SK-N-SH (cell line): ENCODE data around the gene CAPG. TPM values are rescaled to one million over a fixed set of nuclear protein-coding genes. Genes with fewer than 3 reads are reported as not detected.

Experiments
- CTCF ChIA-PET: fragments of 300-600, 350-600 bp; formaldehyde crosslinking; extraction: SDS; loops from one replicate; lab custom pipeline; 2021; lab: Yijun Ruan, JAX
- POLR2A ChIA-PET: fragments of 350-600 bp; sonication (Branson Sonifier 250); formaldehyde crosslinking; extraction: SDS; loops from one replicate; lab custom pipeline; 2020; ENCODE audit warnings: antibody characterized with exemption, inconsistent platforms; lab: Yijun Ruan, JAX
- DNase-seq: peaks from one replicate; pipeline ENCODE4 v3.0.0; 2012
- H2AFZ ChIP-seq: fragments of 200-600 bp; sonication (generic); 2 replicates; pipeline ENCODE4 v1.8.1; 2016; ENCODE audit warnings: antibody characterized with exemption, mild to moderate bottlenecking, low read depth
- H3F3A ChIP-seq: fragments of 200-600 bp; sonication (generic); replicated peaks from 2 replicates; pipeline ENCODE3; 2016; ENCODE audit warnings: antibody characterized with exemption, mild to moderate bottlenecking; ENCODE audit not compliant: insufficient read depth
- H3K27ac ChIP-seq, 2 experiments: fragments of 200-500 bp in 1 of 2; fragments of 200-600 bp in 1 of 2; sonication (Bioruptor generic) in 1 of 2; sonication (generic), shearing (Covaris generic) in 1 of 2; 2 replicates each; pipeline versions ENCODE4 v1.5.1 to v1.6.1; 2014 to 2016; ENCODE audit warnings: low read depth in 2 of 2, inconsistent platforms in 1 of 2, low read length in 1 of 2, mild to moderate bottlenecking in 1 of 2, mixed read lengths in 1 of 2
- H3K27me3 ChIP-seq: fragments of 200-600 bp; sonication (generic), shearing (Covaris generic); 2 replicates; pipeline ENCODE4 v1.6.1; 2016; ENCODE audit warnings: mixed run types; ENCODE audit not compliant: insufficient read depth
- H3K36me3 ChIP-seq, 2 experiments: fragments of 200-500 bp in 1 of 2; fragments of 200-600 bp in 1 of 2; sonication (Bioruptor generic) in 1 of 2; sonication (generic) in 1 of 2; replicated peaks in 1 of 2; 2 replicates each; pipeline versions ENCODE3 to v1.5.1; 2014 to 2016; ENCODE audit warnings: low read length in 1 of 2, mild to moderate bottlenecking in 1 of 2; ENCODE audit not compliant: insufficient read depth in 2 of 2, control insufficient read depth in 1 of 2
- H3K4me1 ChIP-seq, 2 experiments: fragments of 200-500 bp in 1 of 2; fragments of 200-600 bp in 1 of 2; sonication (Bioruptor generic) in 1 of 2; sonication (generic), shearing (Covaris generic) in 1 of 2; 2 replicates each; pipeline versions ENCODE4 v1.5.1 to v1.6.1; 2014 to 2016; ENCODE audit warnings: low read depth in 1 of 2, low read length in 1 of 2, mixed run types in 1 of 2; ENCODE audit not compliant: insufficient read depth in 2 of 2, control insufficient read depth in 1 of 2
- H3K4me2 ChIP-seq: fragments of 200-600 bp; sonication (generic), shearing (Covaris generic); 2 replicates; pipeline ENCODE4 v1.6.1; 2017; ENCODE audit warnings: mixed run types
- H3K4me3 ChIP-seq, 2 experiments: fragments of 200-500 bp in 1 of 2; fragments of 200-600 bp in 1 of 2; sonication (Bioruptor generic) in 1 of 2; sonication (generic), shearing (Covaris generic) in 1 of 2; 2 replicates each; pipeline versions ENCODE4 v1.5.1 to v1.8.1; 2014 to 2016; ENCODE audit warnings: low read depth in 2 of 2, inconsistent platforms in 1 of 2, low read length in 1 of 2, mild to moderate bottlenecking in 1 of 2, mixed read lengths in 1 of 2, moderate library complexity in 1 of 2
- H3K79me2 ChIP-seq: fragments of 200-600 bp; sonication (generic); 2 replicates; pipeline ENCODE4 v1.8.1; 2017; ENCODE audit warnings: mild to moderate bottlenecking; ENCODE audit not compliant: insufficient read depth
- H3K9ac ChIP-seq: fragments of 200-600 bp; sonication (generic); 2 replicates; pipeline ENCODE4 v1.6.1; 2017; ENCODE audit warnings: mixed run types
- H3K9me2 ChIP-seq: fragments of 200-600 bp; sonication (generic); 2 replicates; pipeline ENCODE4 v1.6.1; 2017; ENCODE audit warnings: mixed run types
- H3K9me3 ChIP-seq: fragments of 200-600 bp; sonication (generic); 2 replicates; pipeline ENCODE4 v1.6.1; 2017; ENCODE audit warnings: mixed run types, mild to moderate bottlenecking, moderate library complexity
- H4K20me1 ChIP-seq: fragments of 200-600 bp; sonication (generic); 2 replicates; pipeline ENCODE4 v1.6.1; 2017; ENCODE audit warnings: mild to moderate bottlenecking, mixed run types; ENCODE audit not compliant: insufficient read depth
- FOXJ3 ChIP-seq: sonication (generic); formaldehyde crosslinking; IDR thresholded peaks from 2 replicates; pipeline ENCODE4 v1.5.1; 2020; ENCODE audit warnings: mild to moderate bottlenecking, missing genetic modification reagents
- NFIC ChIP-seq: IDR thresholded peaks from 2 replicates; pipeline ENCODE4 v1.4.0; 2012; ENCODE audit warnings: borderline replicate concordance
- RAD21 ChIP-seq: IDR thresholded peaks from 2 replicates; pipeline ENCODE4 v1.6.1; 2012; ENCODE audit warnings: mild to moderate bottlenecking, low read length
- RFX5 ChIP-seq: IDR thresholded peaks from 2 replicates; pipeline ENCODE4 v1.6.1; 2012; ENCODE audit warnings: mild to moderate bottlenecking, improper control_type of control experiment, low read length
- SIN3A ChIP-seq: IDR thresholded peaks from 2 replicates; pipeline ENCODE4 v1.6.1; 2012; ENCODE audit warnings: low read depth, mild to moderate bottlenecking, low read length, moderate library complexity, borderline replicate concordance
- TCF12 ChIP-seq: IDR thresholded peaks from 2 replicates; pipeline ENCODE4 v1.4.0; 2012
- TEAD4 ChIP-seq: IDR thresholded peaks from 2 replicates; pipeline ENCODE4 v1.4.0; 2012; ENCODE audit warnings: mild to moderate bottlenecking, borderline replicate concordance; ENCODE audit not compliant: insufficient read depth
- WGBS: methylation state at CpG from one replicate; pipeline ENCODE4 v1.1.6; 2017; ENCODE audit warnings: low lambda C conversion rate; 5-methylcytosine and 5-hydroxymethylcytosine counted together
- polyA plus RNA-seq, 3 experiments: library from polyadenylated mRNA; depleted of rRNA; stranded (reverse); fragments of >200 nt; gene quantifications; 2 replicates each; pipeline ENCODE4 v1.2.3, GENCODE V29; 2012
- TF ChIP-seq, protein P1 (sequence below): fragments of 150-350 bp; IDR thresholded peaks from 2 replicates; pipeline ENCODE4 v1.6.1; 2017; ENCODE audit warnings: antibody characterized with exemption, low read length, low read depth, borderline replicate concordance
- TF ChIP-seq, protein P2 (sequence below): fragments of 150-350 bp; IDR thresholded peaks from 2 replicates; pipeline ENCODE4 v1.6.1; 2016; ENCODE audit warnings: mild to moderate bottlenecking, low read depth, low read length
- TF ChIP-seq, protein P3 (sequence below): IDR thresholded peaks from 2 replicates; pipeline ENCODE4; 2012

Gene CAPG
- polyA plus RNA-seq, 1 of the 3 experiments (the other 2 are of a cell fraction), result 1.2 TPM

DNA sequence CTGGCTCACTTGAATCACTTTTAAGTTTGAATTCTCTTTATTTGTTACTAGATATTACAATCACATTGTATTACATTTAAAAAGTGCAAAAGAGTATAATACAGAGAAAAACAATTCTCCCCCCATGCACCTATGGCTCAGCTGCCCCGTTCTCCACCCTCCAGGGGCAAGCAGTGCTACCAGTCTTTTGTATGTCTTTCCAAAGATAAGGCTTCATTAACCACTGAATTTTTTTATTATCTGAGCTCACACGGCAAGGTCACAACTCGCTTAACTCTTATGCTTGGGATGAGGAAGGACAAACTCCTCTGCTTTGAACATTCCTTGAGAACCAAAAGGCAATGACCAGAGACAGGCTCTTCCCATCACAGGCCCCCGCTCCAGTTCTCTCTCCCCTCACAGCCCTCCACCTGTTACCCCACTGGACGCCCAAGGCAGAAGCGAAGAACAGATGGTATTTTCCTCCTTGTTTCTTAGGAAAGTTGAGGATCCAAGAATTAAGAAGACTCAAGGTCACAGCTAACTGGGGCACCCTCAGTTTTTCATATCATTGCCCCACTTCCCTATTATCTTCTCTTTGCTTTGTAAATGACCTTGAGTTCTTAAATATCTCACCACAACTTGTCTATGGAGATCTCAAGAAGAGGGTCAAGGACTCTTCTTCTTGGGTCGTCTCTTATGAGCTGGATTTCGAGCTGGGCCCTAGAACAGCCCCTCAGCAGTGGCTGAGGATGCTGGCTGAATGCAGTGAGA lies 38.5 kb upstream of the CAPG start:
- DNase-seq, result no peak
- no peak overlapping the region for H3K4me2 ChIP-seq
- no peaks in the 10 kb centered on the region for H3K27me3 ChIP-seq
- peaks cover 2% of the 10 kb centered on the region for H3F3A ChIP-seq
- CTCF ChIA-PET, result interaction anchor here (1.4 to 2.6 kb wide), 2 partner anchors 10 to 28 kb away, joined by 3 to 7 read pairs; no protein-coding TSS in a partner anchor
- no peaks in the 10 kb centered on the region for H3K9me2 ChIP-seq
- H3K4me1 ChIP-seq, result peaks cover 18 to 33% of the 10 kb centered on the region in 2 experiments; a peak in 2 of 4 replicates
- H3K36me3 ChIP-seq, result no peaks in the 10 kb centered on the region
- no peaks in the 10 kb centered on the region for H3K9me3 ChIP-seq
- WGBS, result 88% methylated on average over 8 of the region's 8 CpGs
- no peaks in the 10 kb centered on the region for H3K79me2 ChIP-seq
- H2AFZ ChIP-seq, result no peak overlapping the region
- no peak overlapping the region for H3K27ac ChIP-seq
- POLR2A ChIA-PET, result interaction anchor here (3.6 to 4.6 kb wide), 2 partner anchors 11 to 91 kb away, joined by 36 to 90 read pairs; partner anchors contain the start of gene MAT2A
- TF ChIP-seq, protein P1, sequence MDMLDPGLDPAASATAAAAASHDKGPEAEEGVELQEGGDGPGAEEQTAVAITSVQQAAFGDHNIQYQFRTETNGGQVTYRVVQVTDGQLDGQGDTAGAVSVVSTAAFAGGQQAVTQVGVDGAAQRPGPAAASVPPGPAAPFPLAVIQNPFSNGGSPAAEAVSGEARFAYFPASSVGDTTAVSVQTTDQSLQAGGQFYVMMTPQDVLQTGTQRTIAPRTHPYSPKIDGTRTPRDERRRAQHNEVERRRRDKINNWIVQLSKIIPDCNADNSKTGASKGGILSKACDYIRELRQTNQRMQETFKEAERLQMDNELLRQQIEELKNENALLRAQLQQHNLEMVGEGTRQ, result no peak
- TF ChIP-seq SIN3A (no peak), TCF12 (no peak), RAD21 (no peak), RFX5 (no peak), TEAD4 (no peak), FOXJ3 (CRISPR knock-in tag) (no peak), NFIC (no peak)
- TF ChIP-seq, protein P2, sequence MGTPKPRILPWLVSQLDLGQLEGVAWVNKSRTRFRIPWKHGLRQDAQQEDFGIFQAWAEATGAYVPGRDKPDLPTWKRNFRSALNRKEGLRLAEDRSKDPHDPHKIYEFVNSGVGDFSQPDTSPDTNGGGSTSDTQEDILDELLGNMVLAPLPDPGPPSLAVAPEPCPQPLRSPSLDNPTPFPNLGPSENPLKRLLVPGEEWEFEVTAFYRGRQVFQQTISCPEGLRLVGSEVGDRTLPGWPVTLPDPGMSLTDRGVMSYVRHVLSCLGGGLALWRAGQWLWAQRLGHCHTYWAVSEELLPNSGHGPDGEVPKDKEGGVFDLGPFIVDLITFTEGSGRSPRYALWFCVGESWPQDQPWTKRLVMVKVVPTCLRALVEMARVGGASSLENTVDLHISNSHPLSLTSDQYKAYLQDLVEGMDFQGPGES, result no peak
- TF ChIP-seq, all 33 proteins: peak for 0
- Histone ChIP-seq H4K20me1 (no peaks in the 10 kb centered on the region), H3K4me3 (no peak overlapping the region), H3K9ac (no peak overlapping the region)

DNA sequence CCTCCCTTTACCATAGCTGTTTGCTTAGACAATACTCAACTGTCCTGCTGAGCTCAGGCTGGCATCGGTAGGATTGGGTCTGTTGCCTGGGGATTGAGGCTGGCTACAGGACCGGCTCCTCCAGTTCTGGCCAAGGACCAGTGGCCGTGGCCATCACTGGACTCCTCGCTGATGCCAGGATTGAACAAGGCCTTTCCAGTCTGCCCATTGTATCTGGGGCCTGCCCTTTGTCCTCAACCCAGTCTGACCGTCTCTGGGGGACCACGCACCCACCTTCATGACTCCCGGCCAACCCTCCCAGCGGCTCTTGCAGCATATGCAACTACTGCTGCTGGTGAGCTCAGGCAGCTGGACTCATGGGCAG lies 37.0 kb upstream of the CAPG start:
- H2AFZ ChIP-seq, result no peak overlapping the region

More for the DNA sequence above, 37.0 kb upstream of the CAPG start:
- Histone ChIP-seq H3K9ac (no peak overlapping the region), H3K4me3 (no peak overlapping the region), H3K4me2 (no peak overlapping the region), H3F3A (peaks cover 4% of the 10 kb centered on the region), H3K36me3 (no peaks in the 10 kb centered on the region), H3K27ac (peak overlapping the region in 1 of 2 experiments; percentile 90; a peak in 1 of 4 replicates), H3K9me3 (no peaks in the 10 kb centered on the region), H3K9me2 (no peaks in the 10 kb centered on the region), H3K4me1 (peaks cover 18 to 33% of the 10 kb centered on the region in 2 experiments; a peak in 2 of 4 replicates), H3K79me2 (no peaks in the 10 kb centered on the region), H4K20me1 (no peaks in the 10 kb centered on the region), H3K27me3 (no peaks in the 10 kb centered on the region)
- DNase-seq, result no peak
- POLR2A ChIA-PET, result interaction anchor here (2.3 to 4.6 kb wide), 5 partner anchors 9 to 92 kb away, joined by 9 to 90 read pairs (median 28); partner anchors contain the start of genes MAT2A and SH2D6
- TF ChIP-seq, protein P3, sequence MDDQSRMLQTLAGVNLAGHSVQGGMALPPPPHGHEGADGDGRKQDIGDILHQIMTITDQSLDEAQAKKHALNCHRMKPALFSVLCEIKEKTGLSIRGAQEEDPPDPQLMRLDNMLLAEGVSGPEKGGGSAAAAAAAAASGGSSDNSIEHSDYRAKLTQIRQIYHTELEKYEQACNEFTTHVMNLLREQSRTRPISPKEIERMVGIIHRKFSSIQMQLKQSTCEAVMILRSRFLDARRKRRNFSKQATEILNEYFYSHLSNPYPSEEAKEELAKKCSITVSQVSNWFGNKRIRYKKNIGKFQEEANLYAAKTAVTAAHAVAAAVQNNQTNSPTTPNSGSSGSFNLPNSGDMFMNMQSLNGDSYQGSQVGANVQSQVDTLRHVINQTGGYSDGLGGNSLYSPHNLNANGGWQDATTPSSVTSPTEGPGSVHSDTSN, result no peak
- CTCF ChIA-PET, result interaction anchor here (0.7 to 3.4 kb wide), 4 partner anchors 9 to 28 kb away, joined by 3 to 10 read pairs (median 6); partner anchors contain the start of gene SH2D6
- 80% methylated on average over 2 of the region's 8 CpGs for WGBS
